ENCODE results near the gene ITPK1.

The ITPK1 gene

GRCh38 chr14:92922883-92923743, 192.6 kb downstream of the ITPK1 start, which contains the start of gene CHGA:
TSS of gene CHGA (plus strand) at chr14:92923150. CDS start at chr14:92923360, 210 bp downstream.
- no peak for DNase-seq (ENCODE audit: low read depth)

GRCh38 chr14:92922155-92922735, 193.5 kb downstream of the ITPK1 start:
- no peak for DNase-seq (ENCODE audit: low read depth)

- DNase-seq (ENCODE audit: low read depth), result no peak
Measured at GRCh38 chr14:92920001-92920400, 195.7 kb downstream of the ITPK1 start.

GRCh38 chr14:92917956-92918355, 197.8 kb downstream of the ITPK1 start:
- DNase-seq (ENCODE audit: low read depth), result no peak

GRCh38 chr14:92917041-92917940, 198.4 kb downstream of the ITPK1 start:
- no peak for DNase-seq (ENCODE audit: low read depth)

GRCh38 chr14:92916201-92916600, 199.5 kb downstream of the ITPK1 start:
- no peak for DNase-seq (ENCODE audit: low read depth)

GRCh38 chr14:92914087-92914656, 201.6 kb downstream of the ITPK1 start:
- DNase-seq (ENCODE audit: low read depth), result no peak

- no peak for DNase-seq (ENCODE audit: low read depth)
Measured at GRCh38 chr14:92907316-92907911, 208.3 kb downstream of the ITPK1 start.

- no peak for DNase-seq (ENCODE audit: low read depth)
Measured at GRCh38 chr14:92906823-92907222, 208.9 kb downstream of the ITPK1 start.

GRCh38 chr14:92906420-92906819, 209.3 kb downstream of the ITPK1 start:
- no peak for DNase-seq (ENCODE audit: low read depth)

- no peak for DNase-seq (ENCODE audit: low read depth)
Measured at GRCh38 chr14:92905667-92906066, 210.1 kb downstream of the ITPK1 start.

GRCh38 chr14:92903359-92903758, 212.4 kb downstream of the ITPK1 start:
- no peak for DNase-seq (ENCODE audit: low read depth)

GRCh38 chr14:92902726-92903125, 213.0 kb downstream of the ITPK1 start:
- DNase-seq (ENCODE audit: low read depth), result no peak

- no peak for DNase-seq (ENCODE audit: low read depth)
Measured at GRCh38 chr14:92902191-92902590, 213.5 kb downstream of the ITPK1 start.

- DNase-seq (ENCODE audit: low read depth), result no peak
Measured at GRCh38 chr14:92900660-92901059, 215.1 kb downstream of the ITPK1 start.

- no peak for DNase-seq (ENCODE audit: low read depth)
Measured at GRCh38 chr14:92898566-92899131, 217.1 kb downstream of the ITPK1 start.

GRCh38 chr14:92897922-92898565, 217.7 kb downstream of the ITPK1 start:
- DNase-seq (ENCODE audit: low read depth), result no peak

- DNase-seq (ENCODE audit: low read depth), result no peak
Measured at GRCh38 chr14:92895352-92895878, 220.3 kb downstream of the ITPK1 start.

- DNase-seq (ENCODE audit: low read depth), result no peak
Measured at GRCh38 chr14:92892589-92892988, 223.1 kb downstream of the ITPK1 start.

- no peak for DNase-seq (ENCODE audit: low read depth)
Measured at GRCh38 chr14:92890830-92891588, 224.7 kb downstream of the ITPK1 start.
